GM12878 (cell line): ENCODE data around the gene RUNDC3A. TPM values are rescaled to one million over a fixed set of nuclear protein-coding genes. Genes with fewer than 3 reads are reported as not detected.
"Not testable (repeated sequence)": the region's sequence is repeated elsewhere in the genome, so short reads cannot be mapped to it uniquely, and the experiment has no call there.

Source experiments
- ATAC-seq: fragments of 200-7000 bp; cut with Tn5 transposase; 3 replicates; pipeline ENCODE4 v1.9.1; 2020; ENCODE audit warnings: mild to moderate bottlenecking, moderate library complexity
- BruUV-seq: library from RNA; stranded (reverse); fragments of 400-500 nt; replicated peaks from 2 replicates; lab custom pipeline; 2021; lab: Mats Ljungman, UMichigan
- CTCF ChIA-PET: fragments of 300-600 bp; sonication (Branson Sonifier 250); formaldehyde crosslinking; extraction: SDS; loops from one replicate; lab custom pipeline; 2021; ENCODE audit warnings: inconsistent platforms; lab: Yijun Ruan, JAX
- POLR2A ChIA-PET: fragments of 350-600 bp; formaldehyde crosslinking; extraction: SDS; loops from one replicate; lab custom pipeline; 2021; ENCODE audit warnings: inconsistent platforms; lab: Charles Lee
- RAD21 ChIA-PET: fragments of 300-600 bp; sonication (Branson Sonifier 250); formaldehyde crosslinking; loops from one replicate; lab custom pipeline; 2023; ENCODE audit warnings: antibody characterized with exemption; ENCODE audit not compliant: unreplicated experiment; lab: Charles Lee
- SMC1A ChIA-PET: fragments of 300-600 bp; sonication (Branson Sonifier 250); formaldehyde crosslinking; loops from one replicate; lab custom pipeline; 2023; ENCODE audit not compliant: unreplicated experiment, uncharacterized antibody; lab: Charles Lee
- DNase-seq: peaks from one replicate; pipeline ENCODE4 v3.0.0-alpha.2; 2011; ENCODE audit warnings: low read depth, low spot score
- FAIRE-seq: peaks from 3 replicates; lab custom pipeline; 2011; peaks lifted over from hg19 to GRCh38; lab: Jason Lieb, UNC
- H2AFZ ChIP-seq: 2 replicates; pipeline ENCODE4 v1.6.0; 2011; ENCODE audit warnings: low read depth, low read length, control low read depth; ENCODE audit not compliant: control insufficient read depth
- H3K27ac ChIP-seq: 2 replicates; pipeline ENCODE4 v1.5.1; 2011; ENCODE audit warnings: control low read depth; ENCODE audit not compliant: control insufficient read depth, insufficient read depth
- H3K27me3 ChIP-seq, 2 experiments: replicated peaks in 1 of 2; 2 replicates each; pipeline versions ENCODE4 v1.6.0 to v1.6.1; 2011; ENCODE audit warnings: low read length in 1 of 2; ENCODE audit not compliant: control insufficient read depth in 2 of 2, insufficient read depth in 2 of 2
- H3K36me3 ChIP-seq, 2 experiments: 2 replicates each; pipeline ENCODE4 v1.5.1; 2011; ENCODE audit warnings: low read length in 1 of 2; ENCODE audit not compliant: control insufficient read depth in 2 of 2, insufficient read depth in 2 of 2
- H3K4me1 ChIP-seq: 2 replicates; pipeline ENCODE4 v1.6.1; 2011; ENCODE audit warnings: mild to moderate bottlenecking, low read length, moderate library complexity, mixed read lengths; ENCODE audit not compliant: control insufficient read depth, insufficient read depth
- H3K4me2 ChIP-seq: 2 replicates; pipeline ENCODE4 v1.6.0; 2011; ENCODE audit warnings: control low read depth; ENCODE audit not compliant: control insufficient read depth, insufficient read depth
- H3K4me3 ChIP-seq: fragments of 200-600 bp; sonication (generic); 2 replicates; pipeline ENCODE4 v1.5.1; 2016
- H3K79me2 ChIP-seq: 2 replicates; pipeline ENCODE4 v1.6.0; 2011; ENCODE audit warnings: low read length; ENCODE audit not compliant: control insufficient read depth, insufficient read depth
- H3K9ac ChIP-seq: 2 replicates; pipeline ENCODE4 v1.8.0; 2011; ENCODE audit warnings: low read length, control low read depth, mixed read lengths; ENCODE audit not compliant: control insufficient read depth, insufficient read depth
- H3K9me3 ChIP-seq: replicated peaks from 3 replicates; pipeline ENCODE4 v1.5.1; 2011; ENCODE audit warnings: mild to moderate bottlenecking, low read length; ENCODE audit not compliant: control insufficient read depth, insufficient read depth
- H4K20me1 ChIP-seq: 2 replicates; pipeline ENCODE4 v1.6.0; 2011; ENCODE audit not compliant: control insufficient read depth, insufficient read depth
- BACH1 ChIP-seq: fragments of 450-650 bp; IDR thresholded peaks from 2 replicates; pipeline ENCODE4 v1.6.1; 2017; ENCODE audit warnings: mild to moderate bottlenecking, borderline replicate concordance
- CBX3 ChIP-seq: fragments of 200-600 bp; sonication (generic); IDR thresholded peaks from 2 replicates; pipeline ENCODE4 v1.6.1; 2016; ENCODE audit warnings: low read depth, borderline replicate concordance
- EED ChIP-seq: sonication (generic); IDR thresholded peaks from 2 replicates; pipeline ENCODE4 v1.6.1; 2016; ENCODE audit warnings: antibody characterized with exemption, low read depth
- FOXM1 ChIP-seq: IDR thresholded peaks from 2 replicates; pipeline ENCODE4 v1.6.1; 2012; ENCODE audit warnings: low read depth, mild to moderate bottlenecking, inconsistent platforms, low read length, moderate library complexity
- PAX8 ChIP-seq: fragments of 450-650 bp; IDR thresholded peaks from 2 replicates; pipeline ENCODE4 v1.6.1; 2017; ENCODE audit warnings: mild to moderate bottlenecking, moderate library complexity
- REST ChIP-seq: IDR thresholded peaks from 2 replicates; pipeline ENCODE4 v1.6.1; 2012; ENCODE audit warnings: mild to moderate bottlenecking, low read depth, low read length
- STAT3 ChIP-seq: IDR thresholded peaks from 2 replicates; pipeline ENCODE4 v1.6.1; 2011; ENCODE audit warnings: low read depth, low read length, improper control_type of control experiment
- SUPT20H ChIP-seq: IDR thresholded peaks from 2 replicates; pipeline ENCODE4 v1.6.1; 2011; ENCODE audit warnings: low read depth, mild to moderate bottlenecking, low read length, moderate library complexity, borderline replicate concordance; ENCODE audit not compliant: control insufficient read depth
- WRNIP1 ChIP-seq: IDR thresholded peaks from 2 replicates; pipeline ENCODE4 v1.6.1; 2011; ENCODE audit warnings: low read depth, low read length, improper control_type of control experiment, borderline replicate concordance
- ZNF24 ChIP-seq: fragments of 450-650 bp; IDR thresholded peaks from 2 replicates; pipeline ENCODE4 v1.6.1; 2017; ENCODE audit warnings: antibody characterized with exemption, mild to moderate bottlenecking
- WGBS: methylation state at CpG from one replicate; pipeline ENCODE4 v1.1.6; 2016; ENCODE audit warnings: low lambda C conversion rate; ENCODE audit not compliant: insufficient replicate concordance, insufficient coverage; ENCODE audit errors: missing lambda C conversion rate; 5-methylcytosine and 5-hydroxymethylcytosine counted together
- in situ Hi-C: fragments of 300-500 bp; cut with MboI; formaldehyde crosslinking; loops from 9 replicates; pipeline ENCODE4 v1.14.3; 2018; ENCODE audit warnings: mixed read lengths
- intact Hi-C: fragments of 100-400 bp; cut with micrococcal nuclease; formaldehyde crosslinking; loops from one replicate; pipeline ENCODE4 v1.14.2; 2022; ENCODE audit not compliant: unreplicated experiment
- polyA plus RNA-seq, 11 experiments: library from polyadenylated mRNA; depleted of rRNA in 4 of 11; unstranded in 6 of 11; stranded (reverse) in 5 of 11; fragments of >200 nt; fragmentation: Nextera tagmentation in 4 of 11; fragmentation: Illumina TruSeq in 1 of 11; extraction: Ambion mirVana in 4 of 11; extraction: Trizol in 1 of 11; gene quantifications; 1 replicate in 1 of 11; 2 replicates in 10 of 11; pipeline versions ENCODE4 v1.2.1 to v1.2.3, GENCODE V29; 2011 to 2016; ENCODE audit warnings: inconsistent platforms in 2 of 11, missing spikeins in 2 of 11, low read depth in 1 of 11
- total RNA-seq, 4 experiments: library from RNA; depleted of rRNA in 3 of 4; stranded (reverse); fragments of >200 nt in 3 of 4; fragmentation: Illumina TruSeq in 1 of 4; extraction: Trizol in 1 of 4; gene quantifications; 2 replicates each; pipeline versions ENCODE4 v1.2.1 to v1.2.3, GENCODE V29; 2013 to 2021

RUNDC3A gene
- total and polyA plus RNA-seq, 10 of the 15 experiments (the other 5 are each of a cell fraction or from before 2014, with no cell fraction given): 0.07 to 0.17 TPM; not detected in 8

GRCh38 chr17:44363613-44364159 lies 55.3 kb downstream of the RUNDC3A start, which contains the start of gene FAM171A2 (continued):
- TF ChIP-seq WRNIP1 (no peak), CBX3 (no peak), STAT3 (no peak)

- H3K4me2 ChIP-seq, POLR2A ChIA-PET, H3K27ac ChIP-seq, BruUV-seq, H3K9ac ChIP-seq, H4K20me1 ChIP-seq, H2AFZ ChIP-seq, H3K27me3 ChIP-seq, ATAC-seq, H3K4me3 ChIP-seq, H3K79me2 ChIP-seq, H3K36me3 ChIP-seq, FAIRE-seq, in situ Hi-C loops, H3K4me1 ChIP-seq, DNase-seq, SMC1A ChIA-PET, RAD21 ChIA-PET, H3K9me3 ChIP-seq, intact Hi-C loops: not testable (repeated sequence)
- CTCF ChIA-PET: interaction anchor here (0.6 to 2.9 kb wide), 6 partner anchors 11 to 163 kb away, joined by 3 to 11 read pairs (median 3); no protein-coding TSS in a partner anchor
- 15% methylated on average over 5 of the region's 5 CpGs for WGBS
Measured at GRCh38 chr17:44365051-44365450, 56.6 kb downstream of the RUNDC3A start.

GRCh38 chr17:44367231-44367979 lies 59.0 kb downstream of the RUNDC3A start:
- Histone ChIP-seq H3K36me3 (no peaks in the 10 kb centered on the region), H3K9me3 (no peaks in the 10 kb centered on the region), H3K27ac (no peak overlapping the region), H3K79me2 (no peaks in the 10 kb centered on the region), H2AFZ (no peak overlapping the region), H3K27me3 (peaks cover 0 to 2% of the 10 kb centered on the region in 2 experiments), H3K4me1 (no peaks in the 10 kb centered on the region), H4K20me1 (no peaks in the 10 kb centered on the region), H3K4me2 (no peak overlapping the region), H3K4me3 (no peak overlapping the region), H3K9ac (no peak overlapping the region)
- RAD21 ChIA-PET: interaction anchor here (1.0 kb wide), 1 partner anchor 156 kb away, joined by 3 read pairs; no protein-coding TSS in a partner anchor
- in situ Hi-C loops: no loop called here
- CTCF ChIA-PET: interaction anchor here (1.0 to 1.2 kb wide), 2 partner anchors 9 to 31 kb away, joined by 3 to 8 read pairs; no protein-coding TSS in a partner anchor
- ATAC-seq: no peak
- no TSS peak for BruUV-seq
- 56% methylated on average over 7 of the region's 7 CpGs for WGBS
- no peak for FAIRE-seq
- DNase-seq: no peak
- POLR2A ChIA-PET: interaction anchor here (0.5 kb wide), 1 partner anchor 72 kb away, joined by 3 read pairs; no protein-coding TSS in a partner anchor
- intact Hi-C loops: no loop called here
- SMC1A ChIA-PET: no interaction called here
- no peak for TF ChIP-seq FOXM1
- no peak for TF ChIP-seq BACH1
- TF ChIP-seq PAX8: no peak
- TF ChIP-seq REST: no peak
- no peak for TF ChIP-seq SUPT20H
- TF ChIP-seq ZNF24: no peak
- no peak for TF ChIP-seq EED
